Upper lobe of left lung (tissue), 6 donors: ENCODE measurements around the gene FAM222A. TPM values are rescaled to one million over a fixed set of nuclear protein-coding genes. Genes with fewer than 3 reads are reported as not detected.
A peak's percentile ranks its signal among the peaks of the same experiment; 100 is the strongest.

ENCODE experiments used
- ATAC-seq, 2 donors: fragments of 200-7000 bp; cut with Tn5 transposase; one replicate each; pipeline ENCODE4 v1.9.1; 2022; ENCODE audit warnings: mild to moderate bottlenecking in 2 of 2, moderate library complexity in 2 of 2; ENCODE audit not compliant: low FRiP score in 2 of 2
- DNase-seq, 2 donors: peaks; one replicate each; pipeline ENCODE4 v3.0.0-alpha.2; 2019 to 2020
- H3K27ac ChIP-seq, 4 donors: fragments of 200-600 bp; sonication (generic); one replicate each; pipeline ENCODE4 v1.5.1; 2016 to 2019
- H3K27me3 ChIP-seq, 4 donors: fragments of 200-600 bp; sonication (generic); one replicate each; pipeline ENCODE4 v1.5.1; 2017 to 2019
- H3K36me3 ChIP-seq, 4 donors: fragments of 200-600 bp; sonication (generic); one replicate each; pipeline ENCODE4 v1.5.1; 2016 to 2019
- H3K4me1 ChIP-seq, 4 donors: fragments of 200-600 bp; sonication (generic); one replicate each; pipeline ENCODE4 v1.5.1; 2018 to 2019
- H3K4me3 ChIP-seq, 4 donors: fragments of 200-600 bp; sonication (generic); one replicate each; pipeline ENCODE4 v1.5.1; 2017 to 2019; ENCODE audit warnings: mild to moderate bottlenecking in 2 of 4, moderate library complexity in 1 of 4
- H3K9me3 ChIP-seq, 4 donors: fragments of 200-600 bp; sonication (generic); one replicate each; pipeline ENCODE4 v1.5.1; 2018 to 2019
- EP300 ChIP-seq, 4 donors: sonication (generic); formaldehyde crosslinking; IDR thresholded peaks; one replicate each; pipeline ENCODE4 v1.5.1; 2017; ENCODE audit warnings: antibody characterized with exemption in 4 of 4, control low read depth in 2 of 4
- POLR2A ChIP-seq, 4 donors: fragments of 450-650 bp; IDR thresholded peaks; one replicate each; pipeline ENCODE4 v1.5.1; 2016 to 2017; ENCODE audit warnings: antibody characterized with exemption in 4 of 4, mild to moderate bottlenecking in 2 of 4
- POLR2AphosphoS5 ChIP-seq, 2 donors: sonication (generic); formaldehyde crosslinking; IDR thresholded peaks; one replicate each; pipeline ENCODE4 v1.5.1; 2017; ENCODE audit warnings: antibody characterized with exemption in 2 of 2
- WGBS, 2 donors: methylation state at CpG; one replicate each; pipeline ENCODE4 v1.1.5; 2017 to 2018; 5-methylcytosine and 5-hydroxymethylcytosine counted together
- total RNA-seq, 6 donors: library from RNA; depleted of rRNA in 4 of 6; stranded (reverse); fragments of >200 nt in 4 of 6; gene quantifications; one replicate each; pipeline versions ENCODE4 v1.1.0 to v1.2.1, GENCODE V29; 2016 to 2021
- TF ChIP-seq, protein P1 (sequence below), 6 experiments: fragments of 450-650 bp in 4 of 6; fragments of 200-600 bp in 2 of 6; sonication (generic) in 2 of 6; IDR thresholded peaks; one replicate each; pipeline ENCODE4 v1.5.1; 2016 to 2019; ENCODE audit warnings: antibody characterized with exemption in 6 of 6
- donor health status: DM: no; HTN: no; CAD: no; lungs with moderate emphysema.
- donor health status: DM: no; HTN: yes; CAD: no; lungs with severe emphysema.

The FAM222A gene
- total RNA-seq, 6 donors from 2014 or later, result 1.0 to 7.3 (median 3.7) TPM

DNA sequence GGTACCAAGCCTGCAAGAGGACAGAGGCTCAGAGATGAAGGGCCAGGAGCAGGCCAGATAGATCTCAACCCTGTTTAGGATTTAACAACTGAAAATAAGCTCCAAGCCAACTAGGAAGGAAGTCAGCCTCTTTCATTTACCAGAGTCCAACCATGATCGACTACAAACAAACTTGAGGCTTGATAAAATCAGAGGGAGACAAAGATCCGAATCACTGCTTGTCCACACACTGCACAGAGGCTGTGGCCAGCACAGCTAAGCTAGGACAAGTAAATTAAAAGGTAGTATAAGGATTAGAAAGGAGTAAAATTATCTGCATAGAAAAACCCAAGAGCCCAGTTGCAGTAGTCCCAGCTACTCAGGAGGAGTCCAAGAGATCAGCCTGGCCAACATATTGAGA lies 40.3 kb downstream of the FAM222A start:
- 30 to 35% methylated on average over 2 of the region's 2 CpGs for WGBS, 2 donors
- H3K27me3 ChIP-seq, result no peaks in the 10 kb centered on the region
- TF ChIP-seq, protein P1, sequence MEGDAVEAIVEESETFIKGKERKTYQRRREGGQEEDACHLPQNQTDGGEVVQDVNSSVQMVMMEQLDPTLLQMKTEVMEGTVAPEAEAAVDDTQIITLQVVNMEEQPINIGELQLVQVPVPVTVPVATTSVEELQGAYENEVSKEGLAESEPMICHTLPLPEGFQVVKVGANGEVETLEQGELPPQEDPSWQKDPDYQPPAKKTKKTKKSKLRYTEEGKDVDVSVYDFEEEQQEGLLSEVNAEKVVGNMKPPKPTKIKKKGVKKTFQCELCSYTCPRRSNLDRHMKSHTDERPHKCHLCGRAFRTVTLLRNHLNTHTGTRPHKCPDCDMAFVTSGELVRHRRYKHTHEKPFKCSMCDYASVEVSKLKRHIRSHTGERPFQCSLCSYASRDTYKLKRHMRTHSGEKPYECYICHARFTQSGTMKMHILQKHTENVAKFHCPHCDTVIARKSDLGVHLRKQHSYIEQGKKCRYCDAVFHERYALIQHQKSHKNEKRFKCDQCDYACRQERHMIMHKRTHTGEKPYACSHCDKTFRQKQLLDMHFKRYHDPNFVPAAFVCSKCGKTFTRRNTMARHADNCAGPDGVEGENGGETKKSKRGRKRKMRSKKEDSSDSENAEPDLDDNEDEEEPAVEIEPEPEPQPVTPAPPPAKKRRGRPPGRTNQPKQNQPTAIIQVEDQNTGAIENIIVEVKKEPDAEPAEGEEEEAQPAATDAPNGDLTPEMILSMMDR (IDR thresholded peaks at IDR 0.05), result no peak
- TF ChIP-seq POLR2AphosphoS5 (IDR thresholded peaks at IDR 0.05), result no peak
- H3K4me3 ChIP-seq, result no peak overlapping the region
- H3K36me3 ChIP-seq, result no peaks in the 10 kb centered on the region
- peaks cover 0 to 8% (median 2%) of the 10 kb centered on the region in 4 donors for H3K9me3 ChIP-seq
- H3K27ac ChIP-seq, result peak overlapping the region in 2 of 4 donors; percentile 70 to 76
- DNase-seq (peak in 1 of 2 donors; percentile 5), ATAC-seq (no peak)
- H3K4me1 ChIP-seq, result peaks cover 0 to 10% (median 0%) of the 10 kb centered on the region in 4 donors

DNA sequence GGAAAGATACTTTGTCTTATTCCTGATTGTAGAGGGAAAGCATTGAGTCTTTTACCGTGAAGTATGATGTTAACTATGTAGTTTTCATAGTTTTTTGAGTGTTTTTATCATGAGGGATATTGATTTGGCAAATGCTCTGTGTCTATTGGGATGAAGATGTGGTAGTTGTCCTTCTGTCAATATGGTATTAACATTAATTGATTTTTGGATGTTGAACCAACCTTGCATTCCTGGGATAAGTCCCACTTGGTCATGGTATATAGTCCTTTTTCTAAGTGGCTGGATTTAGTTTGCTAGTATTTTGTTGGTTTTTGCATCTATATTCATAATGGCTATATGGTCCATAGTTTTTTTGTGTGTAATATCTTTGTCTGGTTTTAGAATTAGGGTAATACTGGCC lies 42.8 kb downstream of the FAM222A start:
- H3K27ac ChIP-seq, result no peak overlapping the region
- TF ChIP-seq EP300 (IDR thresholded peaks at IDR 0.05) (no peak), POLR2A (IDR thresholded peaks at IDR 0.05) (no peak), POLR2AphosphoS5 (IDR thresholded peaks at IDR 0.05) (no peak)
- TF ChIP-seq, protein P1 (IDR thresholded peaks at IDR 0.05), result no peak
- no peaks in the 10 kb centered on the region for H3K27me3 ChIP-seq
- 96 to 100% methylated on average over 1 of the region's 1 CpG for WGBS, 2 donors
- no peaks in the 10 kb centered on the region for H3K36me3 ChIP-seq
- peaks cover 8 to 27% (median 16%) of the 10 kb centered on the region in 4 donors for H3K4me1 ChIP-seq
- DNase-seq (no peak), ATAC-seq (no peak)
- no peak overlapping the region for H3K4me3 ChIP-seq
- peaks cover 0 to 8% (median 2%) of the 10 kb centered on the region in 4 donors for H3K9me3 ChIP-seq

DNA sequence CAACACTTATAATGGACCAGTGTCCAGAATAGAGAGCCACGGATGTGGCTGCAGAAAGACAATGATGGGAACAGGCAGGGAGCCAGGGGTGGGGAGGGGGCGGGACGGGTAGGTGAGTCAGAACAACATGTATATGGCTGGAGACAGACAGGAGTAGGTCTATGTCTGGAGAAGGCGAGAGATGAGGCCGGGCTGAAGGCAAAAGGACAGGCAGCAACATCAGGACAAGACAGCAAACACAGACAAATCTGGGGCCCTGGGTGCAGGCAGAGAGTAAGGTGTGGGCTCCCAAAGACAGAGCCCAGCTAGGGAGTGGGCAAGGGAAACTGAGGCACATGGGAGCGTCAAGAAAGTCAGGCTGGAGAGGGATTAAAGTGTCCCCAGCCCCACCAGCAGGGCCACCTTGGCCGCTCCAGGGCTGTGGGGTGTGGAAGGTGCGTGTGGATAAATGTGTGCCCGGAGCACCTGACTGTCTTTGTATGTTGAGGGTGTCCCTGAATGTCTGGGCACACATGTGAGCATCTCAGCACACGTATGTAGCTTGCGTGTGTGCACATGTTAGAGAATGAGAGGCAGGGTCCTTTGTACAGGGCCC lies 44.1 kb downstream of the FAM222A start:
- Histone ChIP-seq H3K36me3 (no peaks in the 10 kb centered on the region), H3K27ac (no peak overlapping the region)
- DNase-seq, result peak in 1 of 2 donors; percentile 8

DNA sequence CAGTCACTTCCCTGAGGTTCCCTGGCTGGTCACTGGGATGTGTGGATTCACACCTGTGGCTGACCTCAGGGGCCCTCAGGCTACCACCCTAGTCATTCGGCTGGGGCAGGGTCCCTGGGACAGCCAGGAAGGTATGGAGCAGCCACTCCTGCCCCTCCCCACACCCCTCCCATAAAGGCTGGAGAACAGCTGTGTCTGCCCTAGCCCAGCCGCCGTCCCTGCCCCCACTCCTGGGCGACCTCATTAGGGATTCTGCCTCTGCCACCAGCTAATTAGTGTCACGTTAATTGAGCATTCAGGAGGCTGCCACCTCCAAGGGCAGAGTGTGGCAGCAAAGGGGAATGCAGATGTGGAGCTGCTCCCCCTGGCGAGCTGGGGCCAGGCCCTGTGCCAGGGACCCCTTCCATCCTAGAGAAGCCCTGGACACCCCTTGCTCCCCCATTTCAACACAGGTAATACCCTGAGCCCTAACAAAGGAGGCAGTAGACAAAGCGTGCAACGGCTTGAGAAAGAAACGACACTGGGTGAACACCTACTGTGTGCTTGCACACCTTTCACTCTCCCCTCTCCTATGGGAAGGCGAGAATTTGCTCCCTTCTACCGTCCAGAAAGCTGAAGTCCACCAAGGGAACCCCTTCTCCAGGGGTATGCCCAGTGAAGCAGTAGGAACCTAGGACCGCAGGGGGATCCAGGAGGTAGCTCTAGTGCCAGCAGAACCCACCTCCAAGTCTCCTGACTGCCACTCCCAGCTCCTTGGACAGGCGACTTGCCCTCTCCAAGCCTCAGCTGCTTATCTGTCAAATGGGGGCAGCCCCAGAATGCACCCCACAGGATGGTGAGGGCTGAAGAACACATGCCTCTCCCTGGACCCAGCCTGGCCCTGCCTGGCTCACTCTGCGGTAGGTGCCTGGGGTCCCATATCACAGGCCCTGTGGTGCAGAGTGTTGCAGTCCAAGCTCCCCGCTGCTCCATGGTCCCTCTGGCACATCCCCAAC lies 45.1 kb downstream of the FAM222A start:
- H3K27me3 ChIP-seq, result no peaks in the 10 kb centered on the region
- DNase-seq, result peak; percentile 14 to 42
- no peaks in the 10 kb centered on the region for H3K36me3 ChIP-seq
- H3K4me3 ChIP-seq, result no peak overlapping the region
- H3K27ac ChIP-seq, result no peak overlapping the region
- H3K9me3 ChIP-seq, result peaks cover 0 to 15% (median 4%) of the 10 kb centered on the region in 4 donors
- WGBS, 2 donors, result 82 to 97% methylated on average over 8 to 15 of the region's 15 CpGs
- peaks cover 8 to 27% (median 18%) of the 10 kb centered on the region in 4 donors for H3K4me1 ChIP-seq
- TF ChIP-seq EP300 (IDR thresholded peaks at IDR 0.05) (no peak), POLR2A (IDR thresholded peaks at IDR 0.05) (no peak)
- no peak for ATAC-seq

More for the DNA sequence above, 44.1 kb downstream of the FAM222A start:
- H3K4me3 ChIP-seq, result no peak overlapping the region
- no peak for ATAC-seq
- WGBS, 2 donors, result 90% methylated on average over 11 of the region's 11 CpGs
- peaks cover 8 to 32% (median 18%) of the 10 kb centered on the region in 4 donors for H3K4me1 ChIP-seq
- peaks cover 0 to 8% (median 2%) of the 10 kb centered on the region in 4 donors for H3K9me3 ChIP-seq
- no peaks in the 10 kb centered on the region for H3K27me3 ChIP-seq
- TF ChIP-seq, protein P1 (IDR thresholded peaks at IDR 0.05), result no peak
- TF ChIP-seq POLR2AphosphoS5 (IDR thresholded peaks at IDR 0.05), result no peak
- no peak for TF ChIP-seq POLR2A (IDR thresholded peaks at IDR 0.05)
- no peak for TF ChIP-seq EP300 (IDR thresholded peaks at IDR 0.05)

DNA sequence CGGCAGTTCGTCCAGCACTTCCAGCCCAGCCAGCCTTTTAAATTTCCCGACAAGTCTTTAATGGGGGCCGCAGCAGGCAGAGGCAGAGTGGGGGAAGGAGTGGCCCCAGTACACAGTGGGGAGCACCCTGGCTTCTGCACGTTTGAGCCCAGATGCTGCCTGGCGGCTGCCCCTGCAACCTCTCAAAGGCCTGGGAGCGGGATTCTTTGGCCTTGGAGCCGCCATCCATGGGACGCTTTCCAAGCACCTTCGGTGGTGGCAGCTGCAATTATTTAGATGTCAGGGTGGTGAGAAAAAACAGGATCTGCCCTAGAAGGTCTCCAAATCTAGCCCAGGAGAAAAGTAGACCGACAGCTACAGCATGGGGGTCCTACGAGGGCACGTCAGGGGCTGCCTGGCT lies 46.0 kb downstream of the FAM222A start:
- Histone ChIP-seq H3K27me3 (no peaks in the 10 kb centered on the region), H3K9me3 (peaks cover 0 to 15% (median 4%) of the 10 kb centered on the region in 4 donors), H3K4me1 (peaks cover 8 to 27% (median 18%) of the 10 kb centered on the region in 4 donors), H3K36me3 (no peaks in the 10 kb centered on the region), H3K27ac (no peak overlapping the region), H3K4me3 (no peak overlapping the region)
- TF ChIP-seq POLR2AphosphoS5 (IDR thresholded peaks at IDR 0.05) (no peak), EP300 (IDR thresholded peaks at IDR 0.05) (no peak), POLR2A (IDR thresholded peaks at IDR 0.05) (no peak)
- TF ChIP-seq, protein P1 (IDR thresholded peaks at IDR 0.05), result no peak
- WGBS, 2 donors, result 84 to 88% methylated on average over 13 of the region's 13 CpGs
- peak in 1 of 2 donors; percentile 4 for DNase-seq
- no peak for ATAC-seq
